Spleen (tissue), 3 donors: ENCODE measurements around the gene TBL3.

ENCODE experiments used
- POLR2A ChIP-seq, 3 donors: fragments of 450-650 bp; IDR thresholded peaks; one replicate each; pipeline ENCODE4 v1.5.1; 2017; ENCODE audit warnings: antibody characterized with exemption in 3 of 3, mild to moderate bottlenecking in 1 of 3
- POLR2AphosphoS5 ChIP-seq, 3 donors: sonication (generic); formaldehyde crosslinking; IDR thresholded peaks; one replicate each; pipeline ENCODE4 v1.5.1; 2017; ENCODE audit warnings: antibody characterized with exemption in 3 of 3

DNA sequence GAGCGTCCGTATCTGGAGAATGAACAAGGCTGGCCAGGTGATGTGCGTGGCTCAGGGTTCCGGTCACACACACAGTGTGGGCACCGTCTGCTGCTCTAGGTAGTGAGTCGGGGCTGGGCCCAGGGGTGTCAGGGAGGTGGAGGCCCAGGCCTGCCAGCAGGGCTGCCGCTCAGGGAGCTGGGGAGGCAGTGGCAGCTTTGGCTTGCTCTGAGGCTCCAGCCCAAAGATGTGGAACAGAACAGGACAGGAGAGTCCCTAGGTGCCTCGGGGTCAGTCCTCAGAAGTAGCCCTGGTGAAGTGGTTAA is 4.3 kb downstream of the TBL3 start:
- TF ChIP-seq POLR2A (IDR thresholded peaks at IDR 0.05) (no peak), POLR2AphosphoS5 (IDR thresholded peaks at IDR 0.05) (no peak)
